Measurements from ENCODE around the gene BTBD19.
"Not testable (repeated sequence)": the region's sequence is repeated elsewhere in the genome, so short reads cannot be mapped to it uniquely, and the experiment has no call there.

- not testable (repeated sequence) for TF ChIP-seq CTCF, POLR2A, EP300, POLR2AphosphoS5 (IDR thresholded peaks at IDR 0.05)
Measured at GRCh38 chr1:44815926-44816325, 7.6 kb downstream of the BTBD19 start.
